GM21717 (cell line): ENCODE results near the gene ADAMTS14.
"Not testable (repeated sequence)": the region's sequence is repeated elsewhere in the genome, so short reads cannot be mapped to it uniquely, and the experiment has no call there.

Source experiments
- ATAC-seq: cut with Tn5 transposase; IDR thresholded peaks from one replicate; pipeline ENCODE4 v1.9.1; 2021; ENCODE audit warnings: mild to moderate bottlenecking, moderate library complexity; ENCODE audit not compliant: unreplicated experiment

The ADAMTS14 gene, protein sequence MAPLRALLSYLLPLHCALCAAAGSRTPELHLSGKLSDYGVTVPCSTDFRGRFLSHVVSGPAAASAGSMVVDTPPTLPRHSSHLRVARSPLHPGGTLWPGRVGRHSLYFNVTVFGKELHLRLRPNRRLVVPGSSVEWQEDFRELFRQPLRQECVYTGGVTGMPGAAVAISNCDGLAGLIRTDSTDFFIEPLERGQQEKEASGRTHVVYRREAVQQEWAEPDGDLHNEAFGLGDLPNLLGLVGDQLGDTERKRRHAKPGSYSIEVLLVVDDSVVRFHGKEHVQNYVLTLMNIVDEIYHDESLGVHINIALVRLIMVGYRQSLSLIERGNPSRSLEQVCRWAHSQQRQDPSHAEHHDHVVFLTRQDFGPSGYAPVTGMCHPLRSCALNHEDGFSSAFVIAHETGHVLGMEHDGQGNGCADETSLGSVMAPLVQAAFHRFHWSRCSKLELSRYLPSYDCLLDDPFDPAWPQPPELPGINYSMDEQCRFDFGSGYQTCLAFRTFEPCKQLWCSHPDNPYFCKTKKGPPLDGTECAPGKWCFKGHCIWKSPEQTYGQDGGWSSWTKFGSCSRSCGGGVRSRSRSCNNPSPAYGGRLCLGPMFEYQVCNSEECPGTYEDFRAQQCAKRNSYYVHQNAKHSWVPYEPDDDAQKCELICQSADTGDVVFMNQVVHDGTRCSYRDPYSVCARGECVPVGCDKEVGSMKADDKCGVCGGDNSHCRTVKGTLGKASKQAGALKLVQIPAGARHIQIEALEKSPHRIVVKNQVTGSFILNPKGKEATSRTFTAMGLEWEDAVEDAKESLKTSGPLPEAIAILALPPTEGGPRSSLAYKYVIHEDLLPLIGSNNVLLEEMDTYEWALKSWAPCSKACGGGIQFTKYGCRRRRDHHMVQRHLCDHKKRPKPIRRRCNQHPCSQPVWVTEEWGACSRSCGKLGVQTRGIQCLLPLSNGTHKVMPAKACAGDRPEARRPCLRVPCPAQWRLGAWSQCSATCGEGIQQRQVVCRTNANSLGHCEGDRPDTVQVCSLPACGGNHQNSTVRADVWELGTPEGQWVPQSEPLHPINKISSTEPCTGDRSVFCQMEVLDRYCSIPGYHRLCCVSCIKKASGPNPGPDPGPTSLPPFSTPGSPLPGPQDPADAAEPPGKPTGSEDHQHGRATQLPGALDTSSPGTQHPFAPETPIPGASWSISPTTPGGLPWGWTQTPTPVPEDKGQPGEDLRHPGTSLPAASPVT

GRCh38 chr10:70672165-70673042 lies at the start of gene ADAMTS14:
TSS of gene ADAMTS14 (plus strand) at chr10:70672506. CDS start at chr10:70672803, 297 bp downstream.
- no peak for ATAC-seq

DNA sequence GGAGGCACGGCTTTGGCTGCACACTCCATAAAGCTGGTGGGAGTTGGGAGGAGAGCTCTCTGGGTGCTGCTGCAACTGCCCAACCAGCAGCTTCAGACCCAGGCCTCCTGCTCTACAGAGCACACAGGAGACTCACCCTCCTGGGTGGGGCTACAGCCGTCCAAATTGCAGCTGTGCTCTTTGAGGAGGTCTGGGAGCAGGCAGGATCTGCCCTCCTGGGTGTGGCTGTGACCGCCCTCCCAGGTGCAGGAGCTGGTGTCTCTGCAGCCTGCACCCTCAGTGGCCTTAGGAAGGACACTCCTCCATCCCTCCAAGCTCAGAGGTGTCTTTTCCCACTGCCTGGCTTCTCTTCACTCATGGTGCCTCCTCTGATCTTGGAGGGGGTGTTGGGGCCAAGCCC lies 49.8 kb upstream of the ADAMTS14 start:
- ATAC-seq, result no peak

GRCh38 chr10:70622981-70623844 lies 49.1 kb upstream of the ADAMTS14 start:
- no peak for ATAC-seq

GRCh38 chr10:70626056-70626455 lies 46.2 kb upstream of the ADAMTS14 start:
- no peak for ATAC-seq

GRCh38 chr10:70629338-70629737 lies 43.0 kb upstream of the ADAMTS14 start:
- ATAC-seq, result no peak

DNA sequence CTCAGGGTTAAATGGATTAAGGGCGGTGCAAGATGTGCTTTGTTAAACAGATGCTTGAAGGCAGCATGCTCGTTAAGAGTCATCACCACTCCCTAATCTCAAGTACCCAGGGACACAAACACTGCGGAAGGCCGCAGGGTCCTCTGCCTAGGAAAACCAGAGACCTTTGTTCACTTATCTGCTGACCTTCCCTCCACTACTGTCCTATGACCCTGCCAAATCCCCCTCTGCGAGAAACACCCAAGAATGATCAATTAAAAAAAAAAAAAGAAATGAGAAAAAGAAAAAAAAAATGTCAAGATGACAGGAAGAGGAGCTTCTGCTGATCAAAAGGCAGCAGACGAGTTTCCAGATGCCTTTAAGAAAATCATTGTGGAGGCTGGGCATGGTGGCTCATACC lies 40.6 kb upstream of the ADAMTS14 start:
- ATAC-seq, result not testable (repeated sequence)

DNA sequence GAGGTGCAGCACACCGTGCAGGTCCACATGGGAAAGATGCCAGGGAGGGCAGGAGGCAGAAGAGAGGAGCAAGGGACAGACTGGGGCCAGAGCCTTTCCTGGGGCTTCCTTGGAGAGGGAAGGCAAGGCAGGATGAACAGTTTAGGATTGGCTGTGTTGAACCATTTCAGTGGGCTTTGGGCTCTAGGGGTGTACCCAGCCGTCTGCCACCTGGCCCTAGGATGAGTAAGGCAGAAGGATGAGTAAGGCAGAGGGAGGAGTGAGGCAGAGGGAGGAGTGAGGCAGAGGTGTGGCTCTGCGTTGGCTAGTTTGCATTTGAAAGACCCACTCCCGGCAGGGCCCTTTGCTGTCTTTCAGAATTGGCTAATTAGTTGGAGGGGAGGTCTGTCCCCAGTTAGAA lies 38.3 kb upstream of the ADAMTS14 start:
- no peak for ATAC-seq

DNA sequence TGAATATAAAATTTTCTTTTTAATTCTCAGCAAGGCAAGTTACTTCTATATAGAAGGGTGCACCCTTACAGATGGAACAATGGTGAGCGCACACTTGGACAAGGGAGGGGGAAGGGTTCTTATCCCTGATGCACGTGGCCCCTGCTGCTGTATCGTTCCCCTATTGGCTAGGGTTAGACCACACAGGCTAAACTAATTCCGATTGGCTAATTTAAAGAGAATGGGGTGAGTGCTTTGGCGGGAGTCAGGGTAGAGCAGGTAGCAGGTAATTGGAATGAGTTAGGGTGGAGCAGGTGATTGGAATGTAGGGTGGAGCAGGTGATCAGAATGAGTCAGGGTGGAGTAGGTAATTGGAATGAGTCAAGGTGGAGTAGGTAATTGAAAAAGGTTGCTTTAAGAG lies 37.8 kb upstream of the ADAMTS14 start:
- not testable (repeated sequence) for ATAC-seq

- ATAC-seq, result not testable (repeated sequence)
Measured at GRCh38 chr10:70639640-70640383, 32.5 kb upstream of the ADAMTS14 start.

- ATAC-seq, result not testable (repeated sequence)
Measured at GRCh38 chr10:70643272-70643671, 29.0 kb upstream of the ADAMTS14 start.

- ATAC-seq, result not testable (repeated sequence)
Measured at GRCh38 chr10:70644959-70645358, 27.3 kb upstream of the ADAMTS14 start.

DNA sequence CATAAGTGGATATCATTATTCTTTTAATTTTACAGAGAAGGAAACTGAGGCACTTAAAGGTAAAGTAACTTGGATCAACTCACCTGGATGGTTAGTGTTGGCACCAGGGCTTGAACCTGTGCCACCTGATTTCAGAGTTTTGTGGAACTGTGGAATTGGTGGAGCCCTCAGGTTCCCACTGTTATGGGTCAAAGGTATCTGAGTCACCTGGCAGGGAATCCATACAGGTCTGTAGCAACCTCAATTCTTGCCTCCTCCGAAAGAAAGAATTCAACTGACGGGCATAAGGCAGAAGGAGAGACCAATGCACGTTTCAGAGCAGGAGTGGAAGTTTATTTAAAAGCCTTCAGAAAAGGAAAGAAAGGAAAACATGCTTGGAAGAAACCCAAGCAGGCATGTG lies 25.2 kb upstream of the ADAMTS14 start:
- ATAC-seq, result no peak

DNA sequence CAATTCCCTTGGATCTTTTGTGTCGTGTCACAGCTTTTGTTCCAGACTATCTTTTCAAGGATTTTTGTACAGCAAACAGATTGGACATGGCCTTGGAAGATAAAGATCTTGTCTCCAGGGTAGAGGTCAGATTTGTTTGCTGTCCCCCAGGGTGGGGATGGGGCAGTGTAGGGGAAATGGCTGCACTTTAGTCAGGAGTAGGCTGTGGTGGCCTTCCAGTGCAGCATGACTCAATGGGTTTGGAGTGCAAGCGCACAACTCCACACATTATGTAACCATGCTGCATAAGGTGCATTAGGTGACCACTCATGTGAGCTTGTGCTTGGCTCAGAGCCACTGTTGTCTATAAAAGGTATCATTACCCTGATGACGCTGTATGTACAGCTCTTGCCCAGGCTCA lies 23.9 kb upstream of the ADAMTS14 start:
- no peak for ATAC-seq

DNA sequence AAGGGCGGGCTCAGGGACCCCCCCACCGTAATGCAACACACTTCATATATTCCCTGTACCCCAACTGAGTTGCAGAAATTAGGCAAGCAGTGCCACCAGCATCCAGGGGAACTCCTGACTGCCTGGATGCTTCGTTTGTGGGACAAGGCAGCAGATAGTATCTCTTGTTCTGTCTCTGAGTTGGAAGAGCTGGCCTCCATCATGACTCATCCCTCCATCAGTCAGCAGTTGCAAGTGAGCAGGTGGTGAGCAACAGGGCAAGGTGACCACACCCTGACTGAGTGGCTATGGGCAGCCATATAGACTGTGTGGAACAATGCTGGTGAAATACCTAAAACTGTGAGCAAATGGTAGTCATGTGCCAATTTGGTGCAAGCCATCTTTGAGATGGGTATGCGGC lies 22.8 kb upstream of the ADAMTS14 start:
- no peak for ATAC-seq

DNA sequence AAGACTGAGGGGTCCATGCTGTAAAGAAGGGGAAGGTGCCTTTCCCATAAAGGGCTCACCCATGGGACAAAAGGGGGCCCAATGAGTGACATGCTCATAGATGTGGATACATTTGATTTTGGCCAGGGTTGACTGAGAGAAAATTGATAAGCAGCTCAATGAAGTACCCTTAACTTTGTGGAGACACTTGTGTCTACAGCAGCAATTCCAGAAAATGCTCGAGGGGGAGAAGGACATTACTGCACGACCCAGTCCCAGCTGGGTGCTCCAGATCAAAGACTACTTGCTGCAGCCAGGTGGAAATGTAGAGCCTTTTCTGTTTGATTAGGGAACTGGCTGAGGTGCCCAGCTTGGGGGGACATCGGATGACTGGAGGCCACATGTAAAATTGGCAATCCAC lies 22.2 kb upstream of the ADAMTS14 start:
- ATAC-seq, result no peak

- no peak for ATAC-seq
Measured at GRCh38 chr10:70650718-70651117, 21.6 kb upstream of the ADAMTS14 start.

DNA sequence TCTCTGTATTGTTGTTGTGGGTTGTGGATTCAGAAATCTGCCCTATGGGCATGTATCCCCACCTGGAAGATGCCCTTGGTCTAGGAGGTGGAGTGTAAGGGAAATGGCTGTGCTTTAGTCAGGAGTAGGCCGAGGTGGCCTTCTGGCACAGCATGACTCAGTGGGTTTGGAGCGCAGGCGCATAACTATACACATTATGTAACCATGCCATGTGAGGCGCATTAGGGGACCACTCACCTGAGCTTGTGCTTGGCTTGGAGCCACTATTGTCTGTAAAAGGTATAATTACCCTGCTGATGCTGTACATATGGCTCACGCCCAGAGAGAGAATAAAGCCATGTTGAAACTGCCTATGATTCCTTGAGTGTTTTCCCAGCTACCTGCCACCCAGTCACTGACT lies 20.6 kb upstream of the ADAMTS14 start:
- ATAC-seq, result no peak
